Spleen (tissue), 7 donors: ENCODE results near the gene PTPN14.

Experiments used
- CTCF ChIP-seq, 11 experiments: fragments of 200-600 bp in 7 of 11; fragments of 450-650 bp in 4 of 11; sonication (generic) in 4 of 11; IDR thresholded peaks in 8 of 11; conservative IDR thresholded peaks in 3 of 11; 1 replicate in 7 of 11; 2 replicates in 4 of 11; pipeline versions ENCODE4 v1.4.0 to v1.8.0; 2016 to 2021; ENCODE audit warnings: antibody characterized with exemption in 11 of 11, inconsistent platforms in 4 of 11, mild to moderate bottlenecking in 1 of 11
- POLR2A ChIP-seq, 3 donors: fragments of 450-650 bp; IDR thresholded peaks; one replicate each; pipeline ENCODE4 v1.5.1; 2017; ENCODE audit warnings: antibody characterized with exemption in 3 of 3, mild to moderate bottlenecking in 1 of 3
- donor health status: DM: no; HTN: no; CAD: no; lungs with moderate emphysema.
- donor health status: DM: no; HTN: no; CAD: no.
- donor health status: DM: no; HTN: no; CAD: no.

GRCh38 chr1:214378492-214378891, 172.9 kb downstream of the PTPN14 start:
- TF ChIP-seq POLR2A (IDR thresholded peaks at IDR 0.05) (no peak), CTCF (IDR thresholded peaks at IDR 0.05 in 8 of 11, conservative IDR thresholded peaks at IDR 0.05 in 3 of 11) (no peak)
